ENCODE results near the gene AIDA.
"Not testable (repeated sequence)": the region's sequence is repeated elsewhere in the genome, so short reads cannot be mapped to it uniquely, and the experiment has no call there.

AIDA gene

DNA sequence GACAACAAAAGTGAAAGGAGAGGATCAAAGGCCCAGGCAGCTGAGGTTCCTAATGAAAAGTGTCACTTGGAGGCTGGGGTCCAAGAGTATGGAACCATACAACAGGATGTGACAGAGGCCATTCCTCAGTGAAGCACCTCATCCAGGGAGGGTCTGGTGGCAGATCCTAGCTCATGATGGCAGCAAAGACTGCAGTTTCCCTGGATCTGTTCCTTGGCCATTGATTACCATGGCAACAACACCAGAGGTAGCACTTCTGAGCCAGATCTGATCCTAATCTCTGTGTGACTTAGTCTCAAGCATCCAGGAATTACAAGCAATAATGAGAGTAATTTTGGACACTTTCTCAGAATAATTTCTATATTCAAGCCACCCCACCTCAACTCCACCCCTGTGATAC, 37.6 kb upstream of the AIDA start:
- no peaks in the 10 kb centered on the region for H3K9me3 ChIP-seq (ENCODE audit: control insufficient read depth, insufficient read depth, low read depth, low read length)
- no peaks in the 10 kb centered on the region for H3K36me3 ChIP-seq (ENCODE audit: control insufficient read depth in 2 of 2, insufficient read depth in 1 of 2, low read length in 2 of 2)
- H3K4me3 ChIP-seq (ENCODE audit: low read depth, low read length), result no peak overlapping the region
- ChIA-PET POLR2A (interaction anchor here (0.5 kb wide), 1 partner anchor 36 kb away, joined by 6 read pairs; no protein-coding TSS in a partner anchor), CTCF (interaction anchor here (2.7 kb wide), 1 partner anchor 374 kb away, joined by 12 read pairs; no protein-coding TSS in a partner anchor)
- TF ChIP-seq, protein P1, sequence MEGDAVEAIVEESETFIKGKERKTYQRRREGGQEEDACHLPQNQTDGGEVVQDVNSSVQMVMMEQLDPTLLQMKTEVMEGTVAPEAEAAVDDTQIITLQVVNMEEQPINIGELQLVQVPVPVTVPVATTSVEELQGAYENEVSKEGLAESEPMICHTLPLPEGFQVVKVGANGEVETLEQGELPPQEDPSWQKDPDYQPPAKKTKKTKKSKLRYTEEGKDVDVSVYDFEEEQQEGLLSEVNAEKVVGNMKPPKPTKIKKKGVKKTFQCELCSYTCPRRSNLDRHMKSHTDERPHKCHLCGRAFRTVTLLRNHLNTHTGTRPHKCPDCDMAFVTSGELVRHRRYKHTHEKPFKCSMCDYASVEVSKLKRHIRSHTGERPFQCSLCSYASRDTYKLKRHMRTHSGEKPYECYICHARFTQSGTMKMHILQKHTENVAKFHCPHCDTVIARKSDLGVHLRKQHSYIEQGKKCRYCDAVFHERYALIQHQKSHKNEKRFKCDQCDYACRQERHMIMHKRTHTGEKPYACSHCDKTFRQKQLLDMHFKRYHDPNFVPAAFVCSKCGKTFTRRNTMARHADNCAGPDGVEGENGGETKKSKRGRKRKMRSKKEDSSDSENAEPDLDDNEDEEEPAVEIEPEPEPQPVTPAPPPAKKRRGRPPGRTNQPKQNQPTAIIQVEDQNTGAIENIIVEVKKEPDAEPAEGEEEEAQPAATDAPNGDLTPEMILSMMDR (tag by site-specific recombination; IDR thresholded peaks at IDR 0.05), result peak; percentile 37; the same call in 1 of the 2 replicates
- no peak for TF ChIP-seq ZNF157 (tag by site-specific recombination; IDR thresholded peaks at IDR 0.05)
- no peak overlapping the region for H3K27ac ChIP-seq (ENCODE audit: extremely low read depth, low read depth, low read length)
- H3K4me1 ChIP-seq (ENCODE audit: control insufficient read depth, insufficient read depth, low read length), result no peaks in the 10 kb centered on the region

DNA sequence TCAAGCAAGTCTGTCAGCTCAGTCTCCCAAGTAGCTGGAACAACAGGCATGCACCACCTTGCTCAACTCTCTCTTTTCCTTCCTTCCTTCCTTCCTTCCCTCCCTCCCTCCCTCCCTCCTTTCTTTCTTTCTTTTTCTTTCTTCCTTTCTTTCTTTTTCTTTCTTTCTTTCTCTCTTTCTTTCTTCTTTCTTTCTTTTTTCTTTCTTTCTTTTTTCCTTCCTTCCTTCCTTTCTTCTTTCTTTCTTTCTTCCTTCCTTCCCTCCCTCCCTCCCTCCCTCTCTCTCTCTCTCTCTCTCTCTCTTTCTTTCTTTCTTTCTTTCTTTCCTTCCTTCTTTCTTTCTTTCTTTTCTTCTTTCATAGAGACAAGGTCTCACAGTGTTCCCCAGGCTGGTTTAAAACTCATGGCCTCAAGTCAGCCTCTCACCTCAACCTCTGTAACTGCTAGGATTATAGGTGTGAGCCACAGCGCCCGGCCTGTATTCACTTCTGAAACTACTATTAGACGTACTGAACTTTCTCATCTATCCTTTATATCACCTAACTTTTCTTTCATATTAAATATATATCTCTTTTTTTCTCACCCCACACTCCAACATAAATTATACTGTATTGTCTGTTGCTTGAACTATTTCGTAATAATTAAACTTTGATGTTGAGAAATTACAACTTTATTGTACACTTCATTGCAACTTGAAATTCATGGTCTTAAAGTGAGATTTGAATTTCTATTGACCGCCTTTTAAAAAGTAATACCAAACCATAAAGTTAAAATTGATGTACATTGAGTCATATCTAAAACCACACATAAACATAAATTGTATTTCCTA, 29.6 kb upstream of the AIDA start:
- H3K4me1 ChIP-seq (ENCODE audit: control insufficient read depth, insufficient read depth, low read length); H3K27ac ChIP-seq (ENCODE audit: extremely low read depth, low read depth, low read length); H3K4me3 ChIP-seq (ENCODE audit: low read depth, low read length); H3K36me3 ChIP-seq (ENCODE audit: control insufficient read depth in 2 of 2, insufficient read depth in 1 of 2, low read length in 2 of 2); H3K9me3 ChIP-seq (ENCODE audit: control insufficient read depth, insufficient read depth, low read depth, low read length); POLR2A ChIA-PET: not testable (repeated sequence)
- peak; percentile 71 for TF ChIP-seq ZNF366 (tag by site-specific recombination; conservative IDR thresholded peaks at IDR 0.05)
- CTCF ChIA-PET, result interaction anchor here (0.8 to 1.2 kb wide), 2 partner anchors 382 to 936 kb away, joined by 3 read pairs; no protein-coding TSS in a partner anchor

DNA sequence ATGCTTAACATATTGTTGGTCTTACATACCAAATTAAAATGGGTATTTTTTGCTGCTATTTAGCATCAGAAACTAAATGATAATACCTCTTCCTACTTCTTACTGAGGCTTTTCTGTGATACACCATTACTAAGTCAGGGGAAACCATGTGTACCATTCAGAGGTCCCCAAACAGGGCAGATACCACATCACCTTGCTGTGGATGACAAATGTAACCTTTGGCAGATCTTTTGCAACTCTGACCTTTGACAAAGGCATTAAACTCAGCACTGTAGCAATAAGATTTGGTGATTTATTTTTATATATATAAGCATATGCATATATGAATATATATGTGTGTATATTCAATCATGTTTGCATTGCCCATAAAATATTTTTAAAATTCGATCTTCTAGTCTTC, 27.6 kb upstream of the AIDA start:
- peaks cover 6 to 12% of the 10 kb centered on the region in 2 experiments; a peak in 2 of 3 replicates for H3K36me3 ChIP-seq (ENCODE audit: control insufficient read depth in 2 of 2, insufficient read depth in 1 of 2, low read length in 2 of 2)
- ChIA-PET CTCF (interaction anchor here (0.7 to 1.6 kb wide), 4 partner anchors 350 to 394 kb away, joined by 3 to 12 read pairs (median 4); no protein-coding TSS in a partner anchor), POLR2A (no interaction called here)
- H3K27ac ChIP-seq (ENCODE audit: extremely low read depth, low read depth, low read length), result no peak overlapping the region
- no peaks in the 10 kb centered on the region for H3K4me1 ChIP-seq (ENCODE audit: control insufficient read depth, insufficient read depth, low read length)
- H3K4me3 ChIP-seq (ENCODE audit: low read depth, low read length), result no peak overlapping the region
- no peaks in the 10 kb centered on the region for H3K9me3 ChIP-seq (ENCODE audit: control insufficient read depth, insufficient read depth, low read depth, low read length)
- TF ChIP-seq, protein P2, sequence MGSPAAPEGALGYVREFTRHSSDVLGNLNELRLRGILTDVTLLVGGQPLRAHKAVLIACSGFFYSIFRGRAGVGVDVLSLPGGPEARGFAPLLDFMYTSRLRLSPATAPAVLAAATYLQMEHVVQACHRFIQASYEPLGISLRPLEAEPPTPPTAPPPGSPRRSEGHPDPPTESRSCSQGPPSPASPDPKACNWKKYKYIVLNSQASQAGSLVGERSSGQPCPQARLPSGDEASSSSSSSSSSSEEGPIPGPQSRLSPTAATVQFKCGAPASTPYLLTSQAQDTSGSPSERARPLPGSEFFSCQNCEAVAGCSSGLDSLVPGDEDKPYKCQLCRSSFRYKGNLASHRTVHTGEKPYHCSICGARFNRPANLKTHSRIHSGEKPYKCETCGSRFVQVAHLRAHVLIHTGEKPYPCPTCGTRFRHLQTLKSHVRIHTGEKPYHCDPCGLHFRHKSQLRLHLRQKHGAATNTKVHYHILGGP (tag by site-specific recombination; IDR thresholded peaks at IDR 0.05), result no peak
- TF ChIP-seq ZSCAN30 (tag by site-specific recombination; IDR thresholded peaks at IDR 0.05) (no peak), ZNF37A (tag by site-specific recombination; IDR thresholded peaks at IDR 0.05) (no peak), ZXDB (tag by site-specific recombination; IDR thresholded peaks at IDR 0.05) (no peak), RBAK (tag by site-specific recombination; IDR thresholded peaks at IDR 0.05) (no peak), ZNF473 (tag by site-specific recombination; IDR thresholded peaks at IDR 0.05) (no peak), GLIS1 (tag by site-specific recombination; IDR thresholded peaks at IDR 0.05) (no peak), ZBTB48 (tag by site-specific recombination; IDR thresholded peaks at IDR 0.05) (no peak), ZNF521 (tag by site-specific recombination; IDR thresholded peaks at IDR 0.05) (no peak), WT1 (tag by site-specific recombination; IDR thresholded peaks at IDR 0.05) (no peak), ZNF350 (tag by site-specific recombination; IDR thresholded peaks at IDR 0.05) (no peak), ZNF221 (tag by site-specific recombination; IDR thresholded peaks at IDR 0.05; ENCODE audit: borderline replicate concordance) (no peak), ZBTB1 (tag by site-specific recombination; IDR thresholded peaks at IDR 0.05) (no peak)
- TF ChIP-seq, protein P3, sequence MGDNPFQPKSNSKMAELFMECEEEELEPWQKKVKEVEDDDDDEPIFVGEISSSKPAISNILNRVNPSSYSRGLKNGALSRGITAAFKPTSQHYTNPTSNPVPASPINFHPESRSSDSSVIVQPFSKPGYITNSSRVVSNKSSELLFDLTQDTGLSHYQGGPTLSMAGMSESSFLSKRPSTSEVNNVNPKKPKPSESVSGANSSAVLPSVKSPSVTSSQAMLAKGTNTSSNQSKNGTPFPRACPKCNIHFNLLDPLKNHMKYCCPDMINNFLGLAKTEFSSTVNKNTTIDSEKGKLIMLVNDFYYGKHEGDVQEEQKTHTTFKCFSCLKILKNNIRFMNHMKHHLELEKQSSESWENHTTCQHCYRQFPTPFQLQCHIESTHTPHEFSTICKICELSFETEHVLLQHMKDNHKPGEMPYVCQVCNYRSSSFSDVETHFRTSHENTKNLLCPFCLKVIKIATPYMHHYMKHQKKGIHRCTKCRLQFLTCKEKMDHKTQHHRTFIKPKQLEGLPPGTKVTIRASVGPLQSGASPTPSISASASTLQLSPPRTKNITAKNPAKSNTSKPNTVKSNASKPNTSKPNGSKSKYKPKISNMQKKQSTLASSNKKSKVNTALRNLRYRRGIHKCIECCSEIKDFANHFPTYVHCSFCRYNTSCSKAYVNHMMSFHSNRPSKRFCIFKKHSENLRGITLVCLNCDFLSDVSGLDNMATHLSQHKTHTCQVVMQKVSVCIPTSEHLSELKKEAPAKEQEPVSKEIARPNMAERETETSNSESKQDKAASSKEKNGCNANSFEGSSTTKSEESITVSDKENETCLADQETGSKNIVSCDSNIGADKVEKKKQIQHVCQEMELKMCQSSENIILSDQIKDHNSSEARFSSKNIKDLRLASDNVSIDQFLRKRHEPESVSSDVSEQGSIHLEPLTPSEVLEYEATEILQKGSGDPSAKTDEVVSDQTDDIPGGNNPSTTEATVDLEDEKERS (tag by site-specific recombination; IDR thresholded peaks at IDR 0.05), result no peak
- TF ChIP-seq, protein P4, sequence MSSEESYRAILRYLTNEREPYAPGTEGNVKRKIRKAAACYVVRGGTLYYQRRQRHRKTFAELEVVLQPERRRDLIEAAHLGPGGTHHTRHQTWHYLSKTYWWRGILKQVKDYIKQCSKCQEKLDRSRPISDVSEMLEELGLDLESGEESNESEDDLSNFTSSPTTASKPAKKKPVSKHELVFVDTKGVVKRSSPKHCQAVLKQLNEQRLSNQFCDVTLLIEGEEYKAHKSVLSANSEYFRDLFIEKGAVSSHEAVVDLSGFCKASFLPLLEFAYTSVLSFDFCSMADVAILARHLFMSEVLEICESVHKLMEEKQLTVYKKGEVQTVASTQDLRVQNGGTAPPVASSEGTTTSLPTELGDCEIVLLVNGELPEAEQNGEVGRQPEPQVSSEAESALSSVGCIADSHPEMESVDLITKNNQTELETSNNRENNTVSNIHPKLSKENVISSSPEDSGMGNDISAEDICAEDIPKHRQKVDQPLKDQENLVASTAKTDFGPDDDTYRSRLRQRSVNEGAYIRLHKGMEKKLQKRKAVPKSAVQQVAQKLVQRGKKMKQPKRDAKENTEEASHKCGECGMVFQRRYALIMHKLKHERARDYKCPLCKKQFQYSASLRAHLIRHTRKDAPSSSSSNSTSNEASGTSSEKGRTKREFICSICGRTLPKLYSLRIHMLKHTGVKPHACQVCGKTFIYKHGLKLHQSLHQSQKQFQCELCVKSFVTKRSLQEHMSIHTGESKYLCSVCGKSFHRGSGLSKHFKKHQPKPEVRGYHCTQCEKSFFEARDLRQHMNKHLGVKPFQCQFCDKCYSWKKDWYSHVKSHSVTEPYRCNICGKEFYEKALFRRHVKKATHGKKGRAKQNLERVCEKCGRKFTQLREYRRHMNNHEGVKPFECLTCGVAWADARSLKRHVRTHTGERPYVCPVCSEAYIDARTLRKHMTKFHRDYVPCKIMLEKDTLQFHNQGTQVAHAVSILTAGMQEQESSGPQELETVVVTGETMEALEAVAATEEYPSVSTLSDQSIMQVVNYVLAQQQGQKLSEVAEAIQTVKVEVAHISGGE (tag by site-specific recombination; conservative IDR thresholded peaks at IDR 0.05; ENCODE audit: low read depth), result no peak
- TF ChIP-seq, protein P5, sequence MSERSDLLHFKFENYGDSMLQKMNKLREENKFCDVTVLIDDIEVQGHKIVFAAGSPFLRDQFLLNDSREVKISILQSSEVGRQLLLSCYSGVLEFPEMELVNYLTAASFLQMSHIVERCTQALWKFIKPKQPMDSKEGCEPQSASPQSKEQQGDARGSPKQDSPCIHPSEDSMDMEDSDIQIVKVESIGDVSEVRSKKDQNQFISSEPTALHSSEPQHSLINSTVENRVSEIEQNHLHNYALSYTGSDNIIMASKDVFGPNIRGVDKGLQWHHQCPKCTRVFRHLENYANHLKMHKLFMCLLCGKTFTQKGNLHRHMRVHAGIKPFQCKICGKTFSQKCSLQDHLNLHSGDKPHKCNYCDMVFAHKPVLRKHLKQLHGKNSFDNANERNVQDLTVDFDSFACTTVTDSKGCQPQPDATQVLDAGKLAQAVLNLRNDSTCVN (tag by site-specific recombination; optimal IDR thresholded peaks at IDR 0.05), result no peak
